Activated CD4-positive, alpha-beta T cell treated with anti-CD3 and anti-CD28 coated beads, Interleukin-2, amount 10 ng/mL, durations not matched to agents 7 days and 5 days (primary cell): Measurements from ENCODE around the gene KIAA2012. TPM values are rescaled to one million over a fixed set of nuclear protein-coding genes. Genes with fewer than 3 reads are reported as not detected.

ENCODE experiments used
- CTCF ChIA-PET: fragments of 350-600 bp; sonication (Branson Sonifier 250); formaldehyde crosslinking; loops from one replicate; lab custom pipeline; 2021; ENCODE audit warnings: antibody characterized with exemption; lab: Charles Lee
- POLR2A ChIA-PET: fragments of 350-600 bp; sonication (Branson Sonifier 250); formaldehyde crosslinking; loops from one replicate; lab custom pipeline; 2021; ENCODE audit warnings: antibody characterized with exemption; lab: Charles Lee
- DNase-seq: peaks from one replicate; pipeline ENCODE4 v3.0.0-alpha.2; 2020
- H3K27ac Mint-ChIP-seq: one replicate; pipeline ENCODE4 v1.8.0; 2021; ENCODE audit warnings: mild to moderate bottlenecking, moderate library complexity, mixed read lengths
- H3K27me3 Mint-ChIP-seq: one replicate; pipeline ENCODE4 v1.8.0; 2021; ENCODE audit warnings: mixed read lengths
- H3K36me3 Mint-ChIP-seq: one replicate; pipeline ENCODE4 v1.8.0; 2021; ENCODE audit warnings: low read depth, mixed read lengths
- H3K4me1 Mint-ChIP-seq: one replicate; pipeline ENCODE4 v1.8.0; 2021; ENCODE audit warnings: mixed read lengths
- H3K4me3 Mint-ChIP-seq: one replicate; pipeline ENCODE4 v1.8.0; 2021; ENCODE audit warnings: mild to moderate bottlenecking, moderate library complexity, mixed read lengths
- H3K9me3 Mint-ChIP-seq: one replicate; pipeline ENCODE4 v1.8.0; 2021; ENCODE audit warnings: mixed read lengths
- total RNA-seq, 2 experiments: library from RNA; stranded (reverse); gene quantifications; one replicate each; pipeline ENCODE4 v1.2.3, GENCODE V29; 2021

The KIAA2012 gene
- total RNA-seq, 2 experiments from 2014 or later = not detected

DNA sequence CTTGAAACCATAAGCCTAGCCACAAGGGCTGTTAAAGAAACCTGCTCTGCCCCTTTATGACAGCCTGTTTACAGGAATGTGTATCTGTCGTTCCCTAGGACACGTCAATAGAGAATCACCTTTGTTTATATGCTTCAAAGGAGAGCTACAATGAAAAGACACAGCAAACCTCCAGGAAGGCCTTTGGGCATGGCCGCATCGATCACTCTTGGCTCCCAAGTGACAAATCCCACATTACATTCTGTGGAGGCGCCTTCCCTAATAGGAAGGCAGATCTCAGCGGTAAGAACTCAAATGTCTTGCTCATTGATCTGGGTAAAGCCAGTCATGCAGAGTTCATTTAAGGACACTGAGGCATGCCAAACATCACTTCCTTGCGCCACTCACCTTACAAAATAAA is 26.5 kb downstream of the KIAA2012 start:
- no peaks in the 10 kb centered on the region for H3K4me1 Mint-ChIP-seq
- ChIA-PET CTCF (interaction anchor here (0.6 kb wide), 1 partner anchor 38 kb away, joined by 4 read pairs; no protein-coding TSS in a partner anchor), POLR2A (no interaction called here)
- no peak overlapping the region for H3K4me3 Mint-ChIP-seq
- no peaks in the 10 kb centered on the region for H3K9me3 Mint-ChIP-seq
- no peaks in the 10 kb centered on the region for H3K36me3 Mint-ChIP-seq
- no peak overlapping the region for H3K27ac Mint-ChIP-seq
- peaks cover 6% of the 10 kb centered on the region for H3K27me3 Mint-ChIP-seq
- no peak for DNase-seq

DNA sequence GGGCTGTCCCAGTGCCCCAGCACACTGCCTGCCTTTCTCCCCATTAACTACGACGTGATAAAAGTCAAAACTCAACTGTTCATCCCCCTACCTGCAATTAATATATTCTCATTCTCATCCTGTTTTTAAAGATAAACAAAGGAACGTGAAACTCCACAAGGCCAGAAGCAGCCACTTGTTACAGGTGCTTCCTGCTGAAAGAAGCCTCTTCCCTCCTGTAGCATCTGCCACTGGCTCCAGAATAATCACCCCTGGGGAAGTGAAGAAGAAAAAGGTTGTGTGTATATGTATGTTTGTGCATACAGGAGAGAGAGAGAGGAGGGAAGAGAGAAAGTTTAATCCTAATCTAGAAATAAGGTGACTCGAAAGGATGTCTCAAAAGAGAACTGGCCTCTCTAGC is 27.1 kb downstream of the KIAA2012 start:
- Mint-ChIP-seq H3K9me3 (no peaks in the 10 kb centered on the region), H3K27ac (no peak overlapping the region), H3K36me3 (no peaks in the 10 kb centered on the region), H3K4me3 (no peak overlapping the region), H3K27me3 (peaks cover 6% of the 10 kb centered on the region), H3K4me1 (no peaks in the 10 kb centered on the region)
- ChIA-PET POLR2A (no interaction called here), CTCF (no interaction called here)
- DNase-seq = no peak

- Mint-ChIP-seq H3K4me3 (no peak overlapping the region), H3K4me1 (no peaks in the 10 kb centered on the region), H3K27ac (no peak overlapping the region), H3K36me3 (no peaks in the 10 kb centered on the region), H3K27me3 (peaks cover 5% of the 10 kb centered on the region), H3K9me3 (no peaks in the 10 kb centered on the region)
- no peak for DNase-seq
- POLR2A ChIA-PET = no interaction called here
- CTCF ChIA-PET = interaction anchor here (0.6 to 1.6 kb wide), 2 partner anchors 24 to 541 kb away, joined by 3 to 4 read pairs; no protein-coding TSS in a partner anchor
Observed at GRCh38 chr2:202101026-202101579, 28.0 kb downstream of the KIAA2012 start.

- H3K27me3 Mint-ChIP-seq = peaks cover 5% of the 10 kb centered on the region
- CTCF ChIA-PET = interaction anchor here (0.7 to 1.6 kb wide), 2 partner anchors 26 to 76 kb away, joined by 3 read pairs; no protein-coding TSS in a partner anchor
- H3K36me3 Mint-ChIP-seq = no peaks in the 10 kb centered on the region
- POLR2A ChIA-PET = no interaction called here
- H3K27ac Mint-ChIP-seq = no peak overlapping the region
- no peaks in the 10 kb centered on the region for H3K4me1 Mint-ChIP-seq
- no peaks in the 10 kb centered on the region for H3K9me3 Mint-ChIP-seq
- no peak overlapping the region for H3K4me3 Mint-ChIP-seq
- DNase-seq = no peak
Observed at GRCh38 chr2:202102425-202103000, 29.5 kb downstream of the KIAA2012 start.

DNA sequence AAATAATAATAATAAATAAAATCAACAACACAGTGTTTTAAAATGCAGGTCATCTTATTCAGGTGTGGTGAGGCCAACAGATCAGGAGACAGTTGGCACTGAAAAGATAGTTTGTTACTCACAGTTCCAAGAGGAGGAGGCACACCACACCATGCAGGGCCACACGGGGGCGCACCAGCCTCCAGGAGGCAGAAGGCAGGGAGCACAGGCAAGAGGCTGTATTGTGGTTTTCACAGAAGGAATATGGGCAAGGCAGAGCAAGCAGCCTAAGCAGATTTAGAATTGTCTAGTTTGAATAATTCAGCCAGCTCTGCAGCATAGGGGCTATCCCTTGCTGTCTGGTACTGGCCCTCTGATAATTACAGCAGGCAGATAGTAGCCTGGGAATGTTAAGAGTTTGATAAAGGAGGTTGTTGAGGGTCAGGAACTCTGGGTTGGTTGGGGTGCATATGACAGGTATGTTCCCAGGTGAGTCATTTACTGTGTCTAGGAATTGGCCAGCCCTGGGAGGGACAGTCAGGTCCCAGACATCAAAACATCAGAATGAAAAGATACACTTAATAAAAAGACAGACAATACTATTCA is 31.3 kb downstream of the KIAA2012 start:
- Mint-ChIP-seq H3K27ac (no peak overlapping the region), H3K9me3 (no peaks in the 10 kb centered on the region), H3K27me3 (peaks cover 5% of the 10 kb centered on the region), H3K4me3 (no peak overlapping the region), H3K4me1 (no peaks in the 10 kb centered on the region), H3K36me3 (no peaks in the 10 kb centered on the region)
- DNase-seq = peak; percentile 37
- POLR2A ChIA-PET = no interaction called here
- CTCF ChIA-PET = interaction anchor here (1.3 kb wide), 2 partner anchors 8 to 9 kb away, joined by 3 read pairs; no protein-coding TSS in a partner anchor

- H3K36me3 Mint-ChIP-seq = no peaks in the 10 kb centered on the region
- ChIA-PET POLR2A (no interaction called here), CTCF (interaction anchor here (1.3 kb wide), 1 partner anchor 10 kb away, joined by 3 read pairs; no protein-coding TSS in a partner anchor)
- H3K27me3 Mint-ChIP-seq = peaks cover 5% of the 10 kb centered on the region
- no peak for DNase-seq
- H3K27ac Mint-ChIP-seq = no peak overlapping the region
- no peaks in the 10 kb centered on the region for H3K9me3 Mint-ChIP-seq
- no peaks in the 10 kb centered on the region for H3K4me1 Mint-ChIP-seq
- no peak overlapping the region for H3K4me3 Mint-ChIP-seq
Observed at GRCh38 chr2:202105025-202105424, 32.0 kb downstream of the KIAA2012 start.

DNA sequence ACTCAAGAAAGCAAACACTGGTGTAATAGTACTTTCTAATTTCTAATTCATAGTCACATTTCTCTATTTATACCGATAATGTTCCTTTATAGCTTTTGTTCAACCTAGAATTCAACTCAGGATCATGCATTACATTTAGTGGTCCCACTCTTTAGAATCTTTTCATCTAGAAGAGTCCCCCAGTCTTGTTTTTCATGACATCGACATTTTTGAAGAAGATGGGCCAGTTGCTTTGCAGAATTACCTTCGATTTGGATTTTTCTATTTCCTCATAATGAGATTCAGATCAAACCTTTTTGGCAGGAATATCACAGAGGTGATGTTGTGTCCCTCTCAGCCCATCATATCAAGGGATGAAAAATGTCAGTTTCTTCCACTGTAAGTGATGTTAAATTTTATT is 35.3 kb downstream of the KIAA2012 start:
- H3K27ac Mint-ChIP-seq = no peak overlapping the region
- H3K4me1 Mint-ChIP-seq = no peaks in the 10 kb centered on the region
- no peaks in the 10 kb centered on the region for H3K36me3 Mint-ChIP-seq
- H3K27me3 Mint-ChIP-seq = peaks cover 5% of the 10 kb centered on the region
- DNase-seq = no peak
- H3K9me3 Mint-ChIP-seq = no peaks in the 10 kb centered on the region
- POLR2A ChIA-PET = no interaction called here
- H3K4me3 Mint-ChIP-seq = no peak overlapping the region
- CTCF ChIA-PET = no interaction called here

- no peaks in the 10 kb centered on the region for H3K4me1 Mint-ChIP-seq
- no peaks in the 10 kb centered on the region for H3K9me3 Mint-ChIP-seq
Observed at GRCh38 chr2:202109139-202109736, 36.2 kb downstream of the KIAA2012 start.

DNA sequence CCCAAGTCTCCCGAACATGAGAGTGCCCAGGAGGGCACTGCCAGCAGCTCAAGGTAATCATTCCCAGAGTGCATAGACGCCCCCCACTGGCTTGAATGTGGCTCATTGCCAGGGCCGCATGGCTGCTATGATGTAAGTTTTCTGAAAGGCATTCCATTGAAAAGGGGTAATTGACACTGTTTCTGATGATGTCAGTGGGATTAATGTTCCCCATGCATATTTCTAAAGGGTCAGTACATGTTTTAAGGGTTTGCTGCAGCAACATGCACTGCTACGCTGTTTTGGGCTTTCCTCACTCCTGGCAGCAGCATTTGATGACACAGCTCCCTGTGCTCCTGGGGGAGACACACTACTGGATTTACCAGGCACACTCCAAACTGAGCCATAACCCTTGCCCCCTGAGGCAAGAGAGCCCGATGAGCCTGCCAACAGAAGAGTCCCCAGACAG is 36.7 kb downstream of the KIAA2012 start:
- CTCF ChIA-PET = no interaction called here

More at GRCh38 chr2:202109139-202109736, 36.2 kb downstream of the KIAA2012 start:
- Mint-ChIP-seq H3K27me3 (peaks cover 4% of the 10 kb centered on the region), H3K36me3 (no peaks in the 10 kb centered on the region), H3K27ac (no peak overlapping the region), H3K4me3 (no peak overlapping the region)
- DNase-seq = no peak
- POLR2A ChIA-PET = no interaction called here
- CTCF ChIA-PET = no interaction called here

DNA sequence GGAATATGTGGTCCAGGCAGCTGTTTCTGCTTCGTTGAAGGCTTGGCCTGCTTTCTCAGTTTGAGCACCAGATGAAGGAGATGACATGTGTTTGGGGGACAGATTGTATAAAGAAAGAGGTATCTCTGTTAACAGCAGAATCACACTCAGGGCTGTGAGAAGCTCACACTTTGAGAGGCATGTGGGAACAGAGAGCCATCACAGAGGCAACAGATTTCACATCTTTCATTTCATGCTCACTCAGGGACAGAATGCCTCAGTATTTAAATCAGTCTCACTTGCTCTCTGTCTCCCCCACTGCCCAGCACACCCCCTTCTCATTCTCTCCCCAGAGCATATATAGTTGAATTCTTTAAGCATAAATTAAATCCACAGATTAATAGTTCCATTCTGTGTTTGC is 37.4 kb downstream of the KIAA2012 start:
- ChIA-PET POLR2A (no interaction called here), CTCF (no interaction called here)
- Mint-ChIP-seq H3K36me3 (no peaks in the 10 kb centered on the region), H3K9me3 (no peaks in the 10 kb centered on the region), H3K27ac (no peak overlapping the region), H3K4me3 (no peak overlapping the region), H3K27me3 (peaks cover 9% of the 10 kb centered on the region), H3K4me1 (no peaks in the 10 kb centered on the region)
- DNase-seq = no peak

More for the DNA sequence above, 36.7 kb downstream of the KIAA2012 start:
- no peak overlapping the region for H3K4me3 Mint-ChIP-seq
- POLR2A ChIA-PET = no interaction called here
- no peaks in the 10 kb centered on the region for H3K36me3 Mint-ChIP-seq
- DNase-seq = no peak
- peaks cover 2% of the 10 kb centered on the region for H3K27me3 Mint-ChIP-seq
- no peaks in the 10 kb centered on the region for H3K4me1 Mint-ChIP-seq
- no peak overlapping the region for H3K27ac Mint-ChIP-seq
- H3K9me3 Mint-ChIP-seq = no peaks in the 10 kb centered on the region

- CTCF ChIA-PET = interaction anchor here (0.9 kb wide), 1 partner anchor 8 kb away, joined by 3 read pairs; no protein-coding TSS in a partner anchor
- peaks cover 20% of the 10 kb centered on the region for H3K27me3 Mint-ChIP-seq
- H3K4me1 Mint-ChIP-seq = no peaks in the 10 kb centered on the region
- POLR2A ChIA-PET = no interaction called here
- no peak for DNase-seq
- no peak overlapping the region for H3K4me3 Mint-ChIP-seq
- no peak overlapping the region for H3K27ac Mint-ChIP-seq
- no peaks in the 10 kb centered on the region for H3K36me3 Mint-ChIP-seq
- H3K9me3 Mint-ChIP-seq = no peaks in the 10 kb centered on the region
Observed at GRCh38 chr2:202112041-202112440, 39.0 kb downstream of the KIAA2012 start.

- DNase-seq = no peak
- H3K27me3 Mint-ChIP-seq = peaks cover 27% of the 10 kb centered on the region
- CTCF ChIA-PET = no interaction called here
Observed at GRCh38 chr2:202113571-202114142, 40.6 kb downstream of the KIAA2012 start.

DNA sequence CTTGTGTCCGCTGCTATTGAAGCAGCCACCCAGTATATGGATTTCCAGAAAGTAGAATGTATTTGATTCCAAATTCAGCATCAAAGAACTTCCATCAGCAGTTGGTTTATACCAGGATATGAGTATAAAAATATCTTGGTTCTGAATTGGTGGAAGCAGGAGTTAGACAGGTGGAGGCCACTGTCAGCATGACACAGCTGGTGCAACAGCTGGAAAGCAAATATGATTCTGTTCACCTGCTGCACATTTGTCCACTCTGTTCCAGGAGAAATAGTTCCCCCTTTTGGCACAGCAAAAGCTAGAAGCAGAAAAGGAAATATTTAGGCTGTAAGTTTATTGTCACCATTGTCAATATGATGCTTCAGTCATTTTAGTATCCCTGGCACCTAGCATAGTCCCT is 41.2 kb downstream of the KIAA2012 start:
- Mint-ChIP-seq H3K9me3 (no peaks in the 10 kb centered on the region), H3K27ac (no peak overlapping the region), H3K4me3 (no peak overlapping the region), H3K36me3 (no peaks in the 10 kb centered on the region), H3K4me1 (no peaks in the 10 kb centered on the region), H3K27me3 (peaks cover 27% of the 10 kb centered on the region)
- CTCF ChIA-PET = no interaction called here
- DNase-seq = no peak
- POLR2A ChIA-PET = no interaction called here

More at GRCh38 chr2:202113571-202114142, 40.6 kb downstream of the KIAA2012 start:
- Mint-ChIP-seq H3K4me3 (no peak overlapping the region), H3K4me1 (no peaks in the 10 kb centered on the region), H3K36me3 (no peaks in the 10 kb centered on the region), H3K27ac (no peak overlapping the region), H3K9me3 (no peaks in the 10 kb centered on the region)
- POLR2A ChIA-PET = no interaction called here
